Ovary (tissue), 9 donors: ENCODE data around the gene GRID1. TPM values are rescaled to one million over a fixed set of nuclear protein-coding genes. Genes with fewer than 3 reads are reported as not detected.

Experiments used
- DNase-seq, 5 donors: peaks; one replicate each; pipeline ENCODE4 v3.0.0-alpha.2; 2019 to 2020
- H3K27ac ChIP-seq, 2 donors: fragments of 200-600 bp; one replicate each; pipeline versions ENCODE4 v1.5.1 to v1.8.0; 2019 to 2022
- H3K27me3 ChIP-seq: fragments of 200-600 bp; one replicate; pipeline ENCODE4 v1.8.0; 2022
- H3K36me3 ChIP-seq: fragments of 200-600 bp; sonication (generic); one replicate; pipeline ENCODE4 v1.5.1; 2019
- H3K4me1 ChIP-seq: one replicate; pipeline ENCODE4 v1.8.1; 2013; ENCODE audit warnings: mild to moderate bottlenecking, moderate library complexity; ENCODE audit not compliant: insufficient read depth
- H3K4me3 ChIP-seq: fragments of 200-600 bp; sonication (generic); one replicate; pipeline ENCODE4 v1.5.1; 2017
- H3K9me3 ChIP-seq, 2 donors: fragments of 200-600 bp in 1 of 2; sonication (generic) in 1 of 2; one replicate each; pipeline versions ENCODE4 v1.5.1 to v1.8.1; 2013 to 2019; ENCODE audit warnings: mild to moderate bottlenecking in 1 of 2, moderate library complexity in 1 of 2
- CTCF ChIP-seq, 3 donors: fragments of 450-650 bp in 2 of 3; fragments of 200-600 bp in 1 of 3; IDR thresholded peaks; one replicate each; pipeline versions ENCODE4 v1.5.1 to v1.8.0; 2016 to 2022; ENCODE audit warnings: antibody characterized with exemption in 3 of 3, mild to moderate bottlenecking in 1 of 3
- EP300 ChIP-seq: sonication (generic); formaldehyde crosslinking; IDR thresholded peaks from one replicate; pipeline ENCODE4 v1.6.1; 2017; ENCODE audit warnings: antibody characterized with exemption
- POLR2A ChIP-seq: fragments of 450-650 bp; IDR thresholded peaks from one replicate; pipeline ENCODE4 v1.6.1; 2017; ENCODE audit warnings: antibody characterized with exemption, mild to moderate bottlenecking, moderate library complexity
- WGBS, 3 donors: extraction: QIAGEN DNeasy Blood & Tissue Kit in 1 of 3; methylation state at CpG; one replicate each; pipeline versions ENCODE4 v1.1.5 to v1.1.7; 2013 to 2017; 5-methylcytosine and 5-hydroxymethylcytosine counted together
- intact Hi-C, 4 donors: fragments of 100-400 bp; cut with DNase I; formaldehyde crosslinking; loops; one replicate each; pipeline versions ENCODE4 v1.11.0 to v1.15.1; 2022 to 2023
- polyA plus RNA-seq, 2 donors: library from polyadenylated mRNA; stranded (reverse); fragments of 200-250 nt in 1 of 2; fragments of 350-450 nt in 1 of 2; fragmentation: Illumina TruSeq in 1 of 2; extraction: RNeasy Lipid Tissue Mini Kit (QIAGEN cat#74804) in 1 of 2; gene quantifications; one replicate each; pipeline ENCODE4 v1.2.3, GENCODE V29; 2013 to 2014
- total RNA-seq, 7 donors: library from RNA; depleted of rRNA in 2 of 7; stranded (reverse); fragments of >200 nt in 2 of 7; fragmentation: NEBNext Ultra II Directional in 3 of 7; extraction: Animal tissue kit (Norgen Biotek cat#: 25700) in 3 of 7; gene quantifications; one replicate each; pipeline versions ENCODE4 v1.1.0 to v1.2.4, GENCODE V29; 2016 to 2023
- donor health status: DM: no; HTN: no; CAD: no; lungs with moderate emphysema.
- donor health status: DM: no; HTN: no; CAD: no.
- donor health status: Bipolar disorder and iron deficiency.
- donor health status: DM: yes; HTN: yes; CAD: no.
- donor health status: DM: no; HTN: no; CAD: no.
- donor health status: DM: yes; HTN: yes; CAD: no.

GRID1 gene
- total and polyA plus RNA-seq, 9 donors = 0.57 to 6.2 (median 1.8) TPM

- Histone ChIP-seq H3K4me3 (no peak overlapping the region), H3K4me1 (no peaks in the 10 kb centered on the region), H3K27me3 (no peaks in the 10 kb centered on the region), H3K36me3 (no peaks in the 10 kb centered on the region), H3K9me3 (no peaks in the 10 kb centered on the region), H3K27ac (no peak overlapping the region)
- intact Hi-C loops = no loop called here
- 19 to 38% (median 22%) methylated on average over 3 of the region's 3 CpGs for WGBS, 3 donors
- DNase-seq = no peak
- TF ChIP-seq CTCF (IDR thresholded peaks at IDR 0.05) (no peak), EP300 (no peak), POLR2A (no peak)
These were observed 107.7 kb downstream of the GRID1 start for GRCh38 chr10:86258941-86259340.

- intact Hi-C loops = no loop called here
- H3K9me3 ChIP-seq = no peaks in the 10 kb centered on the region
- no peaks in the 10 kb centered on the region for H3K27me3 ChIP-seq
- H3K4me3 ChIP-seq = no peak overlapping the region
- H3K4me1 ChIP-seq = no peaks in the 10 kb centered on the region
- no peak overlapping the region for H3K27ac ChIP-seq
- no peak for TF ChIP-seq CTCF (IDR thresholded peaks at IDR 0.05)
- no peak for TF ChIP-seq POLR2A
- TF ChIP-seq EP300 = no peak
- no peaks in the 10 kb centered on the region for H3K36me3 ChIP-seq
- no peak for DNase-seq
- 23 to 41% (median 39%) methylated on average over 1 of the region's 1 CpG for WGBS, 3 donors
These were observed 108.1 kb downstream of the GRID1 start for GRCh38 chr10:86258499-86258898.

GRCh38 chr10:86257683-86258082 is 108.9 kb downstream of the GRID1 start:
- no peak overlapping the region for H3K27ac ChIP-seq
- WGBS, 3 donors = 89 to 96% (median 94%) methylated on average over 2 of the region's 2 CpGs
- no peak overlapping the region for H3K4me3 ChIP-seq
- H3K9me3 ChIP-seq = no peaks in the 10 kb centered on the region
- H3K27me3 ChIP-seq = no peaks in the 10 kb centered on the region
- no peaks in the 10 kb centered on the region for H3K4me1 ChIP-seq
- no peak for DNase-seq
- TF ChIP-seq EP300 = no peak
- no peak for TF ChIP-seq POLR2A
- no peak for TF ChIP-seq CTCF (IDR thresholded peaks at IDR 0.05)
- H3K36me3 ChIP-seq = no peaks in the 10 kb centered on the region
- intact Hi-C loops = no loop called here

- intact Hi-C loops = no loop called here
- 82 to 95% (median 88%) methylated on average over 4 of the region's 4 CpGs for WGBS, 3 donors
- no peak for DNase-seq
- Histone ChIP-seq H3K4me1 (no peaks in the 10 kb centered on the region), H3K4me3 (no peak overlapping the region), H3K27ac (no peak overlapping the region), H3K9me3 (no peaks in the 10 kb centered on the region), H3K27me3 (no peaks in the 10 kb centered on the region), H3K36me3 (no peaks in the 10 kb centered on the region)
- TF ChIP-seq POLR2A (no peak), CTCF (IDR thresholded peaks at IDR 0.05) (no peak), EP300 (no peak)
These were observed 109.8 kb downstream of the GRID1 start for GRCh38 chr10:86256690-86257315.
